MCF 10A (cell line): ENCODE measurements around the gene DDX1. TPM values are rescaled to one million over a fixed set of nuclear protein-coding genes. Genes with fewer than 3 reads are reported as not detected.

Source experiments
- BruUV-seq: library from RNA; stranded (reverse); fragments of 400-500 nt; replicated peaks from 2 replicates; lab custom pipeline; 2021; lab: Mats Ljungman, UMichigan
- CTCF ChIA-PET: fragments of 300-600 bp; sonication (Branson Sonifier 250); formaldehyde crosslinking; extraction: SDS; loops from one replicate; lab custom pipeline; 2021; ENCODE audit warnings: antibody characterized with exemption, inconsistent platforms; lab: Yijun Ruan, JAX
- POLR2A ChIA-PET: fragments of 300-600, 350-650 bp; sonication (Branson Sonifier 250); formaldehyde crosslinking; extraction: SDS; loops from one replicate; lab custom pipeline; 2020; ENCODE audit warnings: antibody characterized with exemption, inconsistent platforms; lab: Yijun Ruan, JAX
- DNase-seq: peaks from one replicate; pipeline ENCODE4 v3.0.0-alpha.2; 2018; ENCODE audit not compliant: unreplicated experiment
- H3K27ac Mint-ChIP-seq: one replicate; pipeline ENCODE4 v1.8.0; 2022; ENCODE audit warnings: mild to moderate bottlenecking, low read depth, mixed read lengths; ENCODE audit not compliant: unreplicated experiment
- H3K27me3 Mint-ChIP-seq: one replicate; pipeline ENCODE4 v1.8.0; 2022; ENCODE audit warnings: mixed read lengths; ENCODE audit not compliant: insufficient read depth, unreplicated experiment
- H3K36me3 Mint-ChIP-seq: one replicate; pipeline ENCODE4 v1.8.0; 2022; ENCODE audit warnings: mild to moderate bottlenecking, moderate library complexity, mixed read lengths; ENCODE audit not compliant: insufficient read depth, unreplicated experiment
- H3K4me1 Mint-ChIP-seq: one replicate; pipeline ENCODE4 v1.8.0; 2022; ENCODE audit warnings: mixed read lengths; ENCODE audit not compliant: insufficient read depth, unreplicated experiment
- H3K4me3 Mint-ChIP-seq: one replicate; pipeline ENCODE4 v1.8.0; 2022; ENCODE audit warnings: mild to moderate bottlenecking, moderate library complexity, mixed read lengths; ENCODE audit not compliant: unreplicated experiment
- H3K9me3 Mint-ChIP-seq: one replicate; pipeline ENCODE4 v1.8.0; 2022; ENCODE audit warnings: mixed read lengths; ENCODE audit not compliant: unreplicated experiment
- intact Hi-C: fragments of 100-400 bp; cut with micrococcal nuclease; formaldehyde crosslinking; loops from 2 replicates; pipeline ENCODE4 v1.14.1; 2022
- total RNA-seq: library from RNA; stranded (reverse); gene quantifications from 2 replicates; pipeline ENCODE4 v1.2.3, GENCODE V29; 2022
- TF ChIP-seq, protein P1 (sequence below): fragments of 200-600 bp; IDR thresholded peaks from one replicate; pipeline ENCODE4 v1.8.0; 2022; ENCODE audit warnings: antibody characterized with exemption, mild to moderate bottlenecking; ENCODE audit not compliant: unreplicated experiment

Gene DDX1
- total RNA-seq, 1 experiment from 2014 or later: 119 TPM

GRCh38 chr2:15603044-15603765 is 11.5 kb downstream of the DDX1 start:
- ChIA-PET CTCF (interaction anchor here (0.6 kb wide), 1 partner anchor 34 kb away, joined by 5 read pairs; no protein-coding TSS in a partner anchor), POLR2A (no interaction called here)
- no peaks in the 10 kb centered on the region for H3K9me3 Mint-ChIP-seq
- no peaks in the 10 kb centered on the region for H3K4me1 Mint-ChIP-seq
- intact Hi-C loops: no loop called here
- peak overlapping the region; percentile 40 for H3K27ac Mint-ChIP-seq
- no TSS peak for BruUV-seq
- no peak overlapping the region for H3K4me3 Mint-ChIP-seq
- peaks cover 99% of the 10 kb centered on the region for H3K36me3 Mint-ChIP-seq
- no peaks in the 10 kb centered on the region for H3K27me3 Mint-ChIP-seq
- no peak for DNase-seq
- TF ChIP-seq, protein P1, sequence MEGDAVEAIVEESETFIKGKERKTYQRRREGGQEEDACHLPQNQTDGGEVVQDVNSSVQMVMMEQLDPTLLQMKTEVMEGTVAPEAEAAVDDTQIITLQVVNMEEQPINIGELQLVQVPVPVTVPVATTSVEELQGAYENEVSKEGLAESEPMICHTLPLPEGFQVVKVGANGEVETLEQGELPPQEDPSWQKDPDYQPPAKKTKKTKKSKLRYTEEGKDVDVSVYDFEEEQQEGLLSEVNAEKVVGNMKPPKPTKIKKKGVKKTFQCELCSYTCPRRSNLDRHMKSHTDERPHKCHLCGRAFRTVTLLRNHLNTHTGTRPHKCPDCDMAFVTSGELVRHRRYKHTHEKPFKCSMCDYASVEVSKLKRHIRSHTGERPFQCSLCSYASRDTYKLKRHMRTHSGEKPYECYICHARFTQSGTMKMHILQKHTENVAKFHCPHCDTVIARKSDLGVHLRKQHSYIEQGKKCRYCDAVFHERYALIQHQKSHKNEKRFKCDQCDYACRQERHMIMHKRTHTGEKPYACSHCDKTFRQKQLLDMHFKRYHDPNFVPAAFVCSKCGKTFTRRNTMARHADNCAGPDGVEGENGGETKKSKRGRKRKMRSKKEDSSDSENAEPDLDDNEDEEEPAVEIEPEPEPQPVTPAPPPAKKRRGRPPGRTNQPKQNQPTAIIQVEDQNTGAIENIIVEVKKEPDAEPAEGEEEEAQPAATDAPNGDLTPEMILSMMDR: no peak

DNA sequence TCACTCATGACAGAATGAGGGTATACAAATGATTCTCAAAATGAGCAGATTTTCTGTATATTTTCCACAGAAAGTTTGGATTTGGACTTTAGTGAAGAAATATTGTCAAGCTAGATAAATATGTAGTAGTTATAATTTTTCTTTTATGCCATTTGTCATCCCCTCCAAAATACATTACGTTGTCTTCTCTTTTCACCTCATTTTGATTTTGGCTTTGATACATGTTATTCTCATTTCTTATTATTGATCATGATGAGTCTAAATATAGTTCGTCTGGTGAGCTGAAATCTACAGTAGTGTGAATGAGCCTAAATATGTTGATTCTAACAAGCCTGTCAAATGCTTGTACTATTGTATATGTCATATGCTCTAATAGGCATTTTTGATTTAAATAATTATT is 12.3 kb downstream of the DDX1 start:
- ChIA-PET CTCF (no interaction called here), POLR2A (no interaction called here)
- Mint-ChIP-seq H3K27me3 (no peaks in the 10 kb centered on the region), H3K4me3 (no peak overlapping the region), H3K27ac (no peak overlapping the region), H3K9me3 (no peaks in the 10 kb centered on the region), H3K4me1 (no peaks in the 10 kb centered on the region), H3K36me3 (peaks cover 99% of the 10 kb centered on the region)
- no peak for DNase-seq
- TF ChIP-seq, protein P1: no peak
- no TSS peak for BruUV-seq
- intact Hi-C loops: no loop called here

GRCh38 chr2:15605721-15606120 is 14.1 kb downstream of the DDX1 start:
- POLR2A ChIA-PET: no interaction called here
- H3K27me3 Mint-ChIP-seq: no peaks in the 10 kb centered on the region
- DNase-seq: no peak
- no peaks in the 10 kb centered on the region for H3K4me1 Mint-ChIP-seq
- CTCF ChIA-PET: interaction anchor here (0.7 kb wide), 1 partner anchor 29 kb away, joined by 3 read pairs; no protein-coding TSS in a partner anchor
- intact Hi-C loops: no loop called here
- TF ChIP-seq, protein P1: no peak
- no peak overlapping the region for H3K4me3 Mint-ChIP-seq
- H3K36me3 Mint-ChIP-seq: peaks cover 100% of the 10 kb centered on the region
- H3K27ac Mint-ChIP-seq: no peak overlapping the region
- BruUV-seq: no TSS peak
- no peaks in the 10 kb centered on the region for H3K9me3 Mint-ChIP-seq

- Mint-ChIP-seq H3K9me3 (no peaks in the 10 kb centered on the region), H3K4me3 (no peak overlapping the region), H3K27ac (no peak overlapping the region), H3K27me3 (no peaks in the 10 kb centered on the region), H3K36me3 (peaks cover 89% of the 10 kb centered on the region), H3K4me1 (no peaks in the 10 kb centered on the region)
- CTCF ChIA-PET: no interaction called here
- POLR2A ChIA-PET: interaction anchor here (0.7 kb wide), 1 partner anchor 802 kb away, joined by 4 read pairs; no protein-coding TSS in a partner anchor
- TF ChIP-seq, protein P1: no peak
- intact Hi-C loops: no loop called here
- no TSS peak for BruUV-seq
- DNase-seq: no peak
Observed at GRCh38 chr2:15606481-15607441, 15.1 kb downstream of the DDX1 start.
